ENCODE measurements around the gene MZT2A. TPM values are rescaled to one million over a fixed set of nuclear protein-coding genes. Genes with fewer than 3 reads are reported as not detected.
"Not testable (repeated sequence)": the region's sequence is repeated elsewhere in the genome, so short reads cannot be mapped to it uniquely, and the experiment has no call there.

MZT2A gene
- polyA plus RNA-seq, 3 donors: 11.1 to 26.0 (median 13.6) TPM

DNA sequence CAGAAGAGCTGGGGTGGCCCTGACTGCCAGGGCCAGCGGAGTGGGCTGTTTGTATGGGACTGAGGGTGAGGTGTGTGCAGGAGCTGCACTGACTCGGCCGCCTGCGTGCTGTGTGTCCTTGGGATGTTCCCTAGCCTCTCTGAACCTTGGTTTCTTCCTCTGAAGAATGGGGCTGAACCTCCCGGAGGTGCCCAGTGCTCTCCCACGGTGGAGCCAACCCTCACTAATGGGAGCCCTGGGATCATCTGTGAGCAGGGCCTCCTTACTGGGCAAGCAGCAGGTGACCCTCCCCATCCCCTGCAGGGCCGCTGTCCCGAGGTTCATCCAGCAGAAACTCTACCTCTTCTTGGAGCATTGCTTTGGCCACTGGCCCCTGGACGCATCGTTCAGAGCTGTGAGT, 23.8 kb upstream of the MZT2A start:
- DNase-seq: no peak
- no peak overlapping the region for H3K4me3 Mint-ChIP-seq
- Histone ChIP-seq H2AFZ (ENCODE audit: insufficient read depth, low read depth, low read length, poor library complexity, severe bottlenecking) (no peak overlapping the region), H3K4me2 (replicated peaks; ENCODE audit: extremely low read depth, low read length, poor library complexity, severe bottlenecking) (no peak overlapping the region), H3K9me3 (replicated peaks in 1 of 2; ENCODE audit: control insufficient read depth in 1 of 2, insufficient read depth in 1 of 2, low read length in 2 of 2) (no peaks in the 10 kb centered on the region), H3K36me3 (replicated peaks in 1 of 2; ENCODE audit: control insufficient read depth in 1 of 2, insufficient read depth in 2 of 2, low read length in 2 of 2) (peaks cover 33 to 61% of the 10 kb centered on the region in 2 donors), H3K79me2 (ENCODE audit: insufficient read depth, low read length) (no peaks in the 10 kb centered on the region), H4K20me1 (ENCODE audit: insufficient read depth, low read length) (no peaks in the 10 kb centered on the region), H3K9ac (ENCODE audit: insufficient read depth, low read length, poor library complexity, severe bottlenecking) (no peak overlapping the region), H3K27me3 (ENCODE audit: control insufficient read depth in 2 of 2, insufficient read depth in 2 of 2, low read length in 2 of 2) (no peaks in the 10 kb centered on the region), H3K4me1 (ENCODE audit: control insufficient read depth in 1 of 2, insufficient read depth in 2 of 2, low read length in 2 of 2) (no peaks in the 10 kb centered on the region), H3K4me3 (replicated peaks in 1 of 3; ENCODE audit: low read depth in 2 of 3, low read length in 3 of 3) (no peak overlapping the region), H3K27ac (ENCODE audit: low read depth in 1 of 2, low read length in 2 of 2) (no peak overlapping the region)
- no peaks in the 10 kb centered on the region for H3K4me1 Mint-ChIP-seq
- intact Hi-C loops (cut with micrococcal nuclease): no loop called here
- H3K9me3 Mint-ChIP-seq: peaks cover 0 to 2% (median 0%) of the 10 kb centered on the region in 7 donors
- H3K36me3 Mint-ChIP-seq: peaks cover 43 to 83% of the 10 kb centered on the region in 2 donors
- WGBS (ENCODE audit: insufficient coverage): 93% methylated on average over 6 of the region's 10 CpGs
- TF ChIP-seq, protein P1, sequence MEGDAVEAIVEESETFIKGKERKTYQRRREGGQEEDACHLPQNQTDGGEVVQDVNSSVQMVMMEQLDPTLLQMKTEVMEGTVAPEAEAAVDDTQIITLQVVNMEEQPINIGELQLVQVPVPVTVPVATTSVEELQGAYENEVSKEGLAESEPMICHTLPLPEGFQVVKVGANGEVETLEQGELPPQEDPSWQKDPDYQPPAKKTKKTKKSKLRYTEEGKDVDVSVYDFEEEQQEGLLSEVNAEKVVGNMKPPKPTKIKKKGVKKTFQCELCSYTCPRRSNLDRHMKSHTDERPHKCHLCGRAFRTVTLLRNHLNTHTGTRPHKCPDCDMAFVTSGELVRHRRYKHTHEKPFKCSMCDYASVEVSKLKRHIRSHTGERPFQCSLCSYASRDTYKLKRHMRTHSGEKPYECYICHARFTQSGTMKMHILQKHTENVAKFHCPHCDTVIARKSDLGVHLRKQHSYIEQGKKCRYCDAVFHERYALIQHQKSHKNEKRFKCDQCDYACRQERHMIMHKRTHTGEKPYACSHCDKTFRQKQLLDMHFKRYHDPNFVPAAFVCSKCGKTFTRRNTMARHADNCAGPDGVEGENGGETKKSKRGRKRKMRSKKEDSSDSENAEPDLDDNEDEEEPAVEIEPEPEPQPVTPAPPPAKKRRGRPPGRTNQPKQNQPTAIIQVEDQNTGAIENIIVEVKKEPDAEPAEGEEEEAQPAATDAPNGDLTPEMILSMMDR (IDR thresholded peaks at IDR 0.05): no peak
- H3K27me3 Mint-ChIP-seq (ENCODE audit: low read depth in 3 of 3): no peaks in the 10 kb centered on the region
- peak overlapping the region in 1 of 7 donors; percentile 33 for H3K27ac Mint-ChIP-seq

DNA sequence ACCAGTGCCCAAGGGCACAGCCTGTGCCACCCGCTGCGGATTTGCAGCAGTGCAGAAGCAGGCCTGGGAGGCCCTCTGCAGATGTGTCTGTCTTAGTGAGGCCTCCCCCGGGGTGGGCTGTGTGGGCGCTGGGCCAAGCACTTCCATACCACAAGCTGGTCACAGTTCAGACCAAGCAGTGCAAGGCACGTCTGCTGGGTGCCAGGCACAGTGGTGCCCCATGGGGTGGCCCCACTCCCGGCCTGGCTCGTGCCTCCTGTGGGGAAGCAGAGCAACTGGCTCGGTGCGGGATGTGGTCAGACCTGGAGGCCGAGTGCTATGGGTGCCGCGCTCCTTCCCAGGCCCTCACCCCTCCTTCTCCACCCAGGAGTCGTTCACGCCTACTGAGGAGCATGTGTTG, 23.0 kb upstream of the MZT2A start:
- H3K4me2 ChIP-seq (replicated peaks; ENCODE audit: extremely low read depth, low read length, poor library complexity, severe bottlenecking); H3K79me2 ChIP-seq (ENCODE audit: insufficient read depth, low read length); H3K4me3 Mint-ChIP-seq; H3K9ac ChIP-seq (ENCODE audit: insufficient read depth, low read length, poor library complexity, severe bottlenecking); H3K27me3 Mint-ChIP-seq (ENCODE audit: low read depth in 3 of 3); H3K4me3 ChIP-seq (replicated peaks in 1 of 3; ENCODE audit: low read depth in 2 of 3, low read length in 3 of 3); H3K4me1 Mint-ChIP-seq; H4K20me1 ChIP-seq (ENCODE audit: insufficient read depth, low read length); DNase-seq; H3K27ac Mint-ChIP-seq; H3K27ac ChIP-seq (ENCODE audit: low read depth in 1 of 2, low read length in 2 of 2); intact Hi-C loops (cut with micrococcal nuclease); H2AFZ ChIP-seq (ENCODE audit: insufficient read depth, low read depth, low read length, poor library complexity, severe bottlenecking); H3K4me1 ChIP-seq (ENCODE audit: control insufficient read depth in 1 of 2, insufficient read depth in 2 of 2, low read length in 2 of 2); H3K9me3 Mint-ChIP-seq; H3K27me3 ChIP-seq (ENCODE audit: control insufficient read depth in 2 of 2, insufficient read depth in 2 of 2, low read length in 2 of 2); H3K9me3 ChIP-seq (replicated peaks in 1 of 2; ENCODE audit: control insufficient read depth in 1 of 2, insufficient read depth in 1 of 2, low read length in 2 of 2): not testable (repeated sequence)
- H3K36me3 ChIP-seq (replicated peaks in 1 of 2; ENCODE audit: control insufficient read depth in 1 of 2, insufficient read depth in 2 of 2, low read length in 2 of 2): peaks cover 29 to 57% of the 10 kb centered on the region in 2 donors
- WGBS (ENCODE audit: insufficient coverage): 86% methylated on average over 4 of the region's 14 CpGs
- H3K36me3 Mint-ChIP-seq: peaks cover 38 to 79% of the 10 kb centered on the region in 2 donors

DNA sequence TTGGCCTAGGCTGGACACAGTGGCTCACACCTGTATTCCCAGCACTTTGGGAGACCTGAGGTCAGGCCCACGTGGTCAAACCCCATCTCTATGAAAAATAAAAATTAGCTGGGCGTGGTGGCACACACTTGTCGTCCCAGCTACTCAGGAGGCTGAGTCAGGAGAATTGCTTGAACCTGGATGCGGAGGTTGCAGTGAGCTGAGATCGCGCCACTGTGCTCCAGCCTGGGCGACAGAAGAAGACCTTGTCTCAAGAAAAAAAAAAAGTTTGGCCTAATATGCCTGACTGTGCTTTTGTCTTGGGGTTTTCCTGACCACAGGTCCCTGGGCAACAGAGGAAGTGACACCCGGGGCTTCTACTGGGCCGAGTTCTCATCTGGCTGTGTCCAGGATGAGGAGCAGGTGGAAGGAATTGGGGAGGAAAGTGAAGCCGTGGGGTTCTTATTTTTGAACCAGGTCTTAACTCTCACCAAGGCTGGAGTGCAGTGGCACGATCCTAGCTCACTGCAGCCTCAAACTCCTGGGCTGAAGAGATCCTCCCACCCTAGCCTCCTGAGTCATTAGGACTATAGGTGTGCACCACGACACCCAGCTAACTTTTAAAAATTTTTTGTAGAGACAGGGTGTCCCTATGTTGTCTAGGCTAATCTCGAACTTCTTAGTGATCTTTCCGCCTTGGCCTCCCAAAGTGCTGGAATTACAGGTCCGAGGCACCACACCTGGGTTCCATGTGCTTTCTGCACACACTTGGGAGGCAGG, 22.4 kb upstream of the MZT2A start:
- intact Hi-C loops (cut with micrococcal nuclease); H3K4me3 Mint-ChIP-seq: not testable (repeated sequence)

More for the DNA sequence above, 22.4 kb upstream of the MZT2A start:
- H3K9ac ChIP-seq (ENCODE audit: insufficient read depth, low read length, poor library complexity, severe bottlenecking); H3K27me3 Mint-ChIP-seq (ENCODE audit: low read depth in 3 of 3); H3K4me2 ChIP-seq (replicated peaks; ENCODE audit: extremely low read depth, low read length, poor library complexity, severe bottlenecking); H3K27me3 ChIP-seq (ENCODE audit: control insufficient read depth in 2 of 2, insufficient read depth in 2 of 2, low read length in 2 of 2); DNase-seq; H3K4me1 Mint-ChIP-seq; H2AFZ ChIP-seq (ENCODE audit: insufficient read depth, low read depth, low read length, poor library complexity, severe bottlenecking); H3K4me1 ChIP-seq (ENCODE audit: control insufficient read depth in 1 of 2, insufficient read depth in 2 of 2, low read length in 2 of 2); H3K4me3 ChIP-seq (replicated peaks in 1 of 3; ENCODE audit: low read depth in 2 of 3, low read length in 3 of 3); H3K9me3 ChIP-seq (replicated peaks in 1 of 2; ENCODE audit: control insufficient read depth in 1 of 2, insufficient read depth in 1 of 2, low read length in 2 of 2); H3K9me3 Mint-ChIP-seq; H3K27ac ChIP-seq (ENCODE audit: low read depth in 1 of 2, low read length in 2 of 2); H3K79me2 ChIP-seq (ENCODE audit: insufficient read depth, low read length); H4K20me1 ChIP-seq (ENCODE audit: insufficient read depth, low read length): not testable (repeated sequence)
- H3K36me3 Mint-ChIP-seq: peaks cover 39 to 78% of the 10 kb centered on the region in 2 donors
- H3K36me3 ChIP-seq (replicated peaks in 1 of 2; ENCODE audit: control insufficient read depth in 1 of 2, insufficient read depth in 2 of 2, low read length in 2 of 2): peaks cover 29 to 57% of the 10 kb centered on the region in 2 donors
- H3K27ac Mint-ChIP-seq: peak overlapping the region in 5 of 7 donors; percentile 30 to 71 (median 61)
- WGBS (ENCODE audit: insufficient coverage): 61% methylated on average over 8 of the region's 15 CpGs
